Measurements from ENCODE around the gene ZNF223.

The ZNF223 gene

DNA sequence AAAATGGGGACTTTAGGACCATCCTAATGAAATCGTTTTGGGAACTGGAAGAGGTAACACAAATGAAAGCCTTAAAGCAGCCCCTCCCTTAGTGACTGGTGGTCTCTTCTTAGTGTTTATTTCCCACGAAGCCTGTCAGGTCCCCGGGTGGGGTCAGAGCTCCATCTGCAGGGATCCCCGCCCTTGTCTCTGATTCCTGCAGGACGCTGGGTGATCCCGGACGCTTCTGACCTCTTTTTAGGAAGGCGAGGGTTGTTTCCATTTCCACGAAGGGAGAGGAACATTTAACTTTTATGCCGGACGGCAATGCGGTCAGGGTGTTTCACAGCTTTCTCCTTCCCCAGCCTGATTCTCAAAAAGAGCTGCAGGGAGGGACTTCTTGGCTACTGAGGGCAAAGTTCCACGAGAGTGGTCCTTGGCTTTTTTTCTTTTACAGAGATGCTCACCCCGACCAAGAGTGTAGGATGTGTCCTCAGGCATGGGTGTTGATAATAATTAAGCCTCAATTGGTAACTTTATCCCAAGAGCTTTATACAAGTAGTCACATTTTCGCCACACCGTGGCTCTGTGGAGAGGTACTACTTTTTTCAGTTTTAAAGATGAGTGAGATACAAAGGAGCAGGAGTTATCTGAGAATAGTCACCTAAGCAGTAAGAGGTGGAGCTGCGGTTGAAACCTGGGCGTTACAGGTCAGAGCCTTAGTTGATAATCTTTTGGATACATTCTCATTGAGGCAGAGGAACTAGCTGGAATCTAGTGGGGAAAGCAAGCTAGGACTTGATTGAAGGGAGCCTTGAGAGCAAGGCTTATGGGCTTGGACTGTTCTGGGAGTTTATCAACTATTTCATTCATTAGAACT lies 20.9 kb downstream of the ZNF223 start:
- DNase-seq, result no peak

DNA sequence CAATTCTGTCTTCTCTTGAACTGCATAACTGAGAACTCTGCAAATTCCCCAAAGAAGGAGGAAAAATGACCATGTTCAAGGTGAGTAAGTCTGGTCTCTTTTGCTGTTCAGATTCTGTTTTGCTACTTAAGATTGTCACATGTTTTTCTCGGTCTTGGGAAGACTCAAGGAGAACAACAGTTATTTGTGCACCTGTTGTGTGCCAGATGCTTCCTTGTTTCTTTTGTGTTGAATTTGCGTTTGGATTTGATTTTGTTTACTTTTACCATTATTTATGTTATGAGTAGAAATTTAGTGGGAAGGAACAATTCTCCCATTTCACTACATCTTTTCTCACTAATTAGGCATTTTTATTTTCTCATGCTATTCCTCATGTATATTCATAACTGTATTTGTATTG lies 24.5 kb downstream of the ZNF223 start:
- DNase-seq, result no peak

DNA sequence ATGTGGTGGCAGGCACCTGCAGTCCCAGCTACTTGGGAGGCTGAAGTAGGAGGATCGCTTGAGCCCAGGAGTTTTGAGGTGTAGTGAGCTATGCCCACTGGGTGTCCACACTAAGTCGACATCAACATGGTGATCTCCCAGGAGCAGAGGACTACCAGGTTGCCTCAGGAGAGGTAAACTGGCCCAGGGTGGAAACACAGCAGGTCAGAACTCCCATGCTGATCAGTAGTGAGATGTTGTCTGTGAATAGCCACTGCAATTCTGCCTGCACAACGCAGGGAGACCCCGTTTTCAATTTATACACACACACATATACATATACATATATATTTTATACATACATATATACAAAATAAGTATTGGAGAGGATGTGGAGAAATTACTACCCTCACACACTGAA lies 40.3 kb downstream of the ZNF223 start:
- no peak for DNase-seq

DNA sequence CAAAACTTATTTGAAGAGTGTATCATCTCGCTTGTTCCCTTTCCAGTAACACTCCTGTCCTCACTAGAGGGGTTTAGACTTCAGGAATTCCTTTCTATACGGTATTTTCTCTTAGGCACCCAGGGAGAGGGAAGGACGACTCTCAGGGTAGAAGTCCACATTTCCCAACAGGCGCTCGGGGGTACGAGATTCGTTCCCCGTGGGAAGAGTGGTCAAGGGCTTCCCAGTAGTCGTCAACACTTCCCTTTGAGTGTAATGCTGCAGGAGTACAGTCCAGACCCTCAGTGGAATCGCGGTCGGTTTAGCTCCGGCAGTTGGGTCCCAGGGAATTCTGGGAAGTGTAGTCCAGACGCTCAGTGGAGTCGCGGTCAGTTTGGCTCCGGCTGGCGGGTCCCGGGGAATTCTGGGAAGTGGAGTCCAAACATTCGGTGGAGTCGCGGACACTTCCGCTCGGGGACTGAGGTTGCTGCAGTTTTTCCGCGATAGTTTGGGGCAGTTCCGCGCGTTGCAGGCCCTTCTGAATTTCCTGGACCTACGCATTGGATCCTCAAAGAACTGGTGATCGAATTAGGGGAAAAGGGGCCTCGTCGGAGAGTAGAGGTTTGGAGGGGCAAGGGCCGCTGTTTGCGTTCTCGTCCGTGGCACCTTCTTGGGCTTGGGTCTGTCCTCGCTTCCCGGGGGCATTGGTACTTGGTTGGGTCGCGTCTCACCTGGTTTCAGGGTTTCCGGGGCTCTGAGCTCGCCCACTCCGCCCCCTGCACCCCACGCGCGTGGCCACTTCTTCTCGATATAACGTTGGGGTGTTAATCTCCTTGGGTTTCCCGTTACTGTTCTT lies 42.3 kb downstream of the ZNF223 start, which contains the start of gene ZNF224:
Gene ZNF224, plus strand, starts transcription at position 431 of the 835 bp plus-strand sequence. CDS start 3,513 bp downstream, outside the sequence.
- DNase-seq, result peak; percentile 90

DNA sequence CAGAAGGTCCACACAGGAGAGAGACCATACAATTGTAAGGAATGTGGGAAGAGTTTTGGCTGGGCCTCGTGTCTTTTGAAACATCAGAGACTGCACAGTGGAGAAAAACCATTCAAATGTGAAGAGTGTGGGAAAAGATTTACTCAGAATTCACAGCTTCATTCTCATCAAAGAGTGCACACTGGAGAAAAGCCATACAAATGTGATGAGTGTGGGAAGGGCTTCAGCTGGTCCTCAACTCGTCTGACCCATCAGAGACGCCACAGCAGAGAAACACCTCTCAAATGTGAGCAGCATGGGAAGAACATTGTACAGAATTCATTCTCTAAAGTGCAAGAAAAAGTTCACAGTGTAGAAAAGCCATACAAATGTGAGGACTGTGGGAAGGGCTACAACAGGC lies 55.9 kb downstream of the ZNF223 start:
- no peak for DNase-seq

DNA sequence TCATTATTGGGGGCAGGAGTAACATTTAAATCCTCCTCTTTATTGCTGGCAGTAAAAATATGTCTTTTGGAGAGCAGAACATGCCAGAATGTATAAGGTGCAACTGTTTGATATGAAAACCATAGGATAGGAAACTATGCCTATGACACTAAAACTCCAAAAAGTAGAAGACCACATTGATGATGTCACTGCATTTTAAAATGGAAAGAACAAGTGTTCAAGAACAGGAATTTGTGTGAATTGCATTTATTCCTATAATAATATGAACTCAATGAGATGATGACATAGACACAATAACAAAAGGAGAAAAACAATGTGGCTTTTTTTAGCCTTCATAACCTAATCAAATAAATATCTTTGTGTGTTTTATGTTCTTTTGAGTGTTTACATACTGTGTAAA lies 57.6 kb downstream of the ZNF223 start:
- no peak for DNase-seq

DNA sequence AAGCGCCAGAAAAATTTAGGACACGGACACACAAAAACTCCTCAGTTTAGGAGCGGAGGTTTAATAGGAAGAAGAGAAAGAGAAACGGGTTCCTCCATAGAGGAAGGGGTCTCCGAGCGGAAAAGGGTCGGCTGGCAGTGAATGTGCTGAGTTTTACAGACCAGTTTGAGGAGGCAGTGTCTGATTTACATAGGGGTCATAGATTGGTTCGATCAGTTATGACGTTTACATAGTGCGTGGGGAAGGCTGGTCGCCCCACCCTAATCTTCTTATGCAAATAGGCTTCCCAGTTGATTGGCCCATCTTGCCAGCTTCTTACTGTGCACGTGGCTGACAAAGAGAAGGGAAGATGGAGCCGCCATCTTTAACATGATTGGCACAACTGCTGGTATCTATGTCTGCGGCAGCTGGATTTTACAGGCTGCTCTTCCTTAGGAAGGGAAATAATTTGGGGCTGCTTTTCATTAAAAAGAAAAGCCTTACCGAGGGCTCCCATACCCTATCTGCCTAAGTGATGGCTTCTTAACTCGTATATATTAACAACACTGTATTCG lies 60.2 kb downstream of the ZNF223 start:
- DNase-seq, result peak; percentile 3

DNA sequence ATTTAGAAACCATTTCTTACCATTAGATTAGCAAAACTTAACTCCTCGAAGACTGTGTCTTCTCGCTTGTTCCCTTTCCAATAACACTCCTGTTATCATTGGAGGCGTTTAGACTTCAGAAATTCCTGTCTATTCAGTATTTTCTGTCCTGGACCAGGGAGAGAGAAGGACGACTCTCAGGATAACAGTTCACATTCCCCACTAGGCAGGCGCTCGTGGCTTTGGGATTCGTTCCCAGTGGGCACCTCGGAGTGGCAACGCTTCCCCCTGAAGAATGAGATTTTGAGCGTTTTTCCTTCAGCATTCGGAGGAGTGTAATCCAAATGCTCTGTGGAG lies 60.9 kb downstream of the ZNF223 start:
- no peak for DNase-seq

DNA sequence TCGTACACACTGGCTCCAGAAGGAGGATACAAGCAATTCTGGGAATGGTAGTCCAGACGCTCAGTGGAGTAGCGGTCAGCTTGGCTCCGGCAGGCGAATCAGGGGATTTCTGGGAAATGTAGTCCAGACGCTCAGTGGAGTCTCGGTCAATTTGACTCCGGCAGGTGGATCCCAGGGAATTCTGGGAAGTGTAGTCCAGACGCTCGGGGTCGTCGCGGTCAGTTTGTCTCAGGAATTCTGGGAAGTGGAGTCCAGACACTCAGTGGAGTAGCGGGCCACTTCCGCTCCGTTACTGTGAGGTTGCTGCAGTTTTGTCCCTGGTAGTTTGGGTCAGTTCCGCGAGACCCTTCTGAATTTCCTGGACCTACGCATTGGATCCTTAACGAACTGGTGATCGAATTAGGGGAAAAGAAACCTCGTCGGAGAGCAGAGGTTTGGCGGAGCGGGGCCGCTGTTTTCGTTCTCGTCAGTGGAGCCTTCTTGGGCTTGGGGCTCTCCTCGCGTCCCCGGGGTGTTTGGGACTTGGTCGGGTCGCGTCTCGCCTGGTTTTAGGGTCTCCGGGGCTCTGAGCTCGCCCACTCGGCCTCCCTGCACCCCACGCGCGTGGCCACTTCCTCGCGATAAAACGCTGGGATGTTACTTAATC lies 61.4 kb downstream of the ZNF223 start, which contains the start of gene ZNF225:
Gene ZNF225, plus strand, starts transcription at position 262 of the 646 bp plus-strand sequence. CDS start 2,429 bp downstream, outside the sequence.
- DNase-seq, result peak; percentile 95

DNA sequence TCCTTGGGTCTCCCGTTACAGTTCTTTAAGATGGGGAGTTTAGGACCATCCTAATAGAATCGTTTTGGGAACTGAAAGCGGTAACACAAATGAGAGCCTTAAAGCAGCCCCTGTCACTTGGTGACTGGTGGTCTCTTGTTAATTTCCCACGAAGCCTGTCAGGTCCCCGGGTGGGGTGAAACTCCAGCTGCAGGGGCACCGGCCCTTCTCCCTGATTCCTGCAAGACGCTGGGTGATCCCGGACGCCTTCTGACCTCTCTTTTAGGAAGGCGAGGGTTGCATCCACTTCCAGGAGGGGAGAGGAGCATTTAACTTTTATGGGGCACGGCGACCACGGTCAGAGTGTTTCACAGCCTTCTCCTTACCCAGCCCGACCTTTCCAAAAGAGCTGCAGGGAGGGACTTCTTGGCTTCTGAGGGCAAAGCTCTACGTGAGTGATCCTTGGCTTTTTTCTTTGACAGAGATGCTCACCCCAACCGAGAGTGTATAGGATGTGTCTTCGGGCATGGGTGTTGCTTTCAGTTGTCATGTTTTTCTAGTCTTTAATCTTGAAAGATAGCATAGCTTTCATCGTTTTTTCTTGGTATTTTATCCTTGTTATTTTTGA lies 62.1 kb downstream of the ZNF223 start:
- no peak for DNase-seq

All from CD4-positive, alpha-beta T cell treated with Interleukin-17A for 1 hour (primary cell).